Measurements from ENCODE around the gene C16orf82.

DNA sequence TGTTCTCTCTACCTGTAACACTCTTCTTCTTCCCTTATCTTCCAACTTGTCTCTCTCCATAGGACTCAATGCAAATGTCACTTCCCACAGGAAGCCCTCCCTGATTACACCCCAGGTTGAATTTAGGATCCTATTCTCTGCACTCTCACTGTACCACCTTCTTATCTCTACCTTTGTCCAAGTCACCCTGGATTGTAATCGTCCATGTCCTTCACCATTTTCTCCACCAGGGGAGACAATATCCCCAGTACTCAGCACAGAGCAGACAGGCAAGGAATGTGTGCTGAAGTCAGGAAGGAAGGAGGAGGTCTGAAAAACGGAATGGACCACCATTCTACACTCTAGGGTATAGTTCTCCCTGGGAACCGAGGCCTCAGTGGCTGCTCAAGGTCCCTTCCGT lies 14.2 kb downstream of the C16orf82 start:
- TF ChIP-seq GATA3 (IDR thresholded peaks at IDR 0.05; ENCODE audit: low read depth, low read length) (no peak), GATA2 (IDR thresholded peaks at IDR 0.05; ENCODE audit: low read depth, low read length) (no peak)

All from SH-SY5Y (cell line).